GM19372 (cell line): ENCODE data around the gene ARAP2.

Experiments
- ATAC-seq: cut with Tn5 transposase; IDR thresholded peaks from one replicate; pipeline ENCODE4 v1.9.1; 2021; ENCODE audit warnings: mild to moderate bottlenecking, low read depth, moderate library complexity; ENCODE audit not compliant: unreplicated experiment

ARAP2 gene

GRCh38 chr4:36053930-36054329 is 190.4 kb downstream of the ARAP2 start:
- ATAC-seq, result no peak

GRCh38 chr4:36051634-36052033 is 192.7 kb downstream of the ARAP2 start:
- no peak for ATAC-seq

GRCh38 chr4:36046026-36046425 is 198.3 kb downstream of the ARAP2 start:
- ATAC-seq, result no peak

- ATAC-seq, result no peak
These were observed 200.4 kb downstream of the ARAP2 start for GRCh38 chr4:36043901-36044300.

- no peak for ATAC-seq
These were observed 201.1 kb downstream of the ARAP2 start for GRCh38 chr4:36043241-36043640.

GRCh38 chr4:36042122-36042970 is 202.0 kb downstream of the ARAP2 start:
- no peak for ATAC-seq

GRCh38 chr4:36041340-36041739 is 203.0 kb downstream of the ARAP2 start:
- ATAC-seq, result no peak

GRCh38 chr4:36039026-36039425 is 205.3 kb downstream of the ARAP2 start:
- ATAC-seq, result no peak

GRCh38 chr4:36038491-36038890 is 205.8 kb downstream of the ARAP2 start:
- no peak for ATAC-seq

- no peak for ATAC-seq
These were observed 207.2 kb downstream of the ARAP2 start for GRCh38 chr4:36037127-36037526.

GRCh38 chr4:36029951-36030350 is 214.4 kb downstream of the ARAP2 start:
- no peak for ATAC-seq

GRCh38 chr4:36027203-36027602 is 217.1 kb downstream of the ARAP2 start:
- ATAC-seq, result no peak

GRCh38 chr4:36026348-36026880 is 217.9 kb downstream of the ARAP2 start:
- no peak for ATAC-seq

GRCh38 chr4:36024901-36025660 is 219.2 kb downstream of the ARAP2 start:
- no peak for ATAC-seq

GRCh38 chr4:36020351-36020750 is 224.0 kb downstream of the ARAP2 start:
- no peak for ATAC-seq
